SKM-1 treated with dmso at 0.1 percent for 144 hours (cell line): ENCODE results near the gene WAC.

Experiments
- DNase-seq: peaks from one replicate; lab custom pipeline; 2025; ENCODE audit not compliant: unreplicated experiment; lab: John Stamatoyannopoulos, UW

Gene WAC

GRCh38 chr10:28523725-28524252, 9.1 kb upstream of the WAC start:
- no peak for DNase-seq

- no peak for DNase-seq
Observed at GRCh38 chr10:28530751-28531150, 2.2 kb upstream of the WAC start.

- no peak for DNase-seq
Observed at GRCh38 chr10:28533186-28533564, 257 bp downstream of the WAC start.

GRCh38 chr10:28533571-28534304, 820 bp downstream of the WAC start:
- no peak for DNase-seq

DNA sequence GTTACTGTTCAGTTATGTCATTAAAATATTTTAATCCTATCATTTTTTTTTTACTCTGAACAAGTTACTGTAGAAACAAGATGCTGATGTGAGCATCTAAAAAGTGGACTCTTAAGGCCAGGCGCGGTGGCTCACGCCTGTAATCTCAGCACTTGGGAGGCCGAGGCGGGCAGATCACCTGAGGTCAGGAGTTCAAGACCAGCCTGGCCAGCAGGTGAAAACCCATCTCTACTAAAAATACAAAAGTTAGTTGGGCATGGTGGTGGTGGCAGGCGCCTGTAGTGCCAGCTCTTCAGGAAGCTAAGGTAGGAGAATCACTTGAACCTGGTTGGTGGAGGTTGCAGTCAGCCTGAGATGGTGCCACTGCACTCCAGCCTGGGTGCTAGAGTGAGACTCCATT, 2.9 kb downstream of the WAC start:
- no peak for DNase-seq

- no peak for DNase-seq
Observed at GRCh38 chr10:28538595-28538994, 5.7 kb downstream of the WAC start.

- DNase-seq = no peak
Observed at GRCh38 chr10:28540145-28540544, 7.2 kb downstream of the WAC start.

DNA sequence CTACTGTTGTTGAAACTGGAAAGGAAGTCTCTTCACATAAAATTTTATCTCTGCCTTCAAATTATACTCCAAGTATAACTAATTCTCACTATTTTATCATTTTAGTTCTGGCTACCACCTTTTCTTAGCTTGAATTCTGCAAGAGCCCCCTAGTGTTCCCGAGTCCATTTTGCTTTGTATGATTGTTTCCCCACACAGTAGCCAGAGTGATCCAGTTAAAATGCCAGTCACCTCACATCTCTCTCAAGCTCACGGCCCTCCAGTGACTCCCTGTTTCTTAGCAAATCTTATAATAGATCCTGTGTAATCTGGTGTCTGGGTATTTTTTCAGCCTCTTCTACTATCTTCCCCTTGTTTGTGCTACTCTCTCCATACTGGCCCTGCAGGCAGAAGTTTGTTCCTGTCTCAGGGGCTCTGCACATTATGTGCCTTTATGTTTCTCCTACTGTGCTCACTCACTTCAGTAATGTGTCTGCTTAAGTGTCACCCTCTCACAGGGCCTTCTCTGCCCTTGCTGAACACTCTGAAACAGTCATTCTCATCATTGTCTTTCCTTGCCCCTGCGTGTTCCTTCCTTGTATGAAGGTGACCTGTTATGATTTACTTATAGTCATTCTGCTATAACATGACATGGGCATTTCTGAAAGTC, 8.9 kb downstream of the WAC start:
- no peak for DNase-seq

DNA sequence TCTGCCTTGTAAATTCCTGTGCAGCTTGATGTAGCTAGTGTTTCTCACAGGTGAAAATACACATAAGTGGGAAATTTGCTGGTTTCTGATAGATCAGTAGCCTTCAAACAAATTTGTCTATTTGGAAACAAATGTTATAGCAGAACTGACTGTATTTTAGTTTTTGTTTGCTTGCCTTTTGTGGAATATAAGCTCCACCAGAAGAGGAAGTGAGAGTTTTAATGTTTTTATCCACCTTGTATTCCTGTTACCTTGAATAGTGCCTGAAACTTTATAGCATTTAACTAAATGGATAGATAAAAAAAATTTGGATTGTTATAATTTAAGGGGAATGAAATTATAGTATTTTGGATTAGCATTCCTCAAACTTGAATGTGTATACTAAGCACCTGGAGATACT, 9.8 kb downstream of the WAC start:
- DNase-seq = no peak

GRCh38 chr10:28544058-28544457, 11.1 kb downstream of the WAC start:
- DNase-seq = no peak

DNA sequence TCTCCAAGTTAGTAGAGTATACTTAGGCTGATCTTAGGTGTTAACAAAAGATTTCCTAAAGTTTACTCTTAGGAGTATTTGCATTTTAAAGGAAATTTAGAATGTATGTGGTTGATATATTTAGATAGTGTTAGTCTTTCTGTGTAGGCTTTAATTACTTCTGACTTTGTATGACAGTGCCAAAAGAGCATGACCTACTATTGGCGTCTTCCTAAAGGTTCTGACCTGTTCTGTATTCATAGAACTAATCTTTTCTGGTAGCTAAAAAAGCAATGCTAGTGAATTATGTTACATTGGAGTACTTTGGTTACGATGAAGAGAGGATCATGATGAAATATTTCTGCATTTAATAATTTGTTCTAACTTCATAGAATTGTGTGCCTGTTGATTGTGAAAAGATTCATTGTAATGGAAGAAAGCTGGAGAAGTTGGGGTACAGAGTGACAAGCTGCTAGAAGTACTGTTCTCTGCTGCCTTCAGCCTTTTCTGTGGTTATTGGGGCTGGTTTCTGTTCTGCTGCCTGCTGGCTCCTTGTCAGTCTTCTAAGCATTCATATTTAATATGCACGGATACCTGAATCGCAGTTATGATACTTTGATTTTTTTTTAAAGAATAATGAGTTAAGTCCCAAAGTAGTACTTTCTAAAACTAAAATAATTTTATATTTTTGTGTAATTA, 13.2 kb downstream of the WAC start:
- no peak for DNase-seq

DNA sequence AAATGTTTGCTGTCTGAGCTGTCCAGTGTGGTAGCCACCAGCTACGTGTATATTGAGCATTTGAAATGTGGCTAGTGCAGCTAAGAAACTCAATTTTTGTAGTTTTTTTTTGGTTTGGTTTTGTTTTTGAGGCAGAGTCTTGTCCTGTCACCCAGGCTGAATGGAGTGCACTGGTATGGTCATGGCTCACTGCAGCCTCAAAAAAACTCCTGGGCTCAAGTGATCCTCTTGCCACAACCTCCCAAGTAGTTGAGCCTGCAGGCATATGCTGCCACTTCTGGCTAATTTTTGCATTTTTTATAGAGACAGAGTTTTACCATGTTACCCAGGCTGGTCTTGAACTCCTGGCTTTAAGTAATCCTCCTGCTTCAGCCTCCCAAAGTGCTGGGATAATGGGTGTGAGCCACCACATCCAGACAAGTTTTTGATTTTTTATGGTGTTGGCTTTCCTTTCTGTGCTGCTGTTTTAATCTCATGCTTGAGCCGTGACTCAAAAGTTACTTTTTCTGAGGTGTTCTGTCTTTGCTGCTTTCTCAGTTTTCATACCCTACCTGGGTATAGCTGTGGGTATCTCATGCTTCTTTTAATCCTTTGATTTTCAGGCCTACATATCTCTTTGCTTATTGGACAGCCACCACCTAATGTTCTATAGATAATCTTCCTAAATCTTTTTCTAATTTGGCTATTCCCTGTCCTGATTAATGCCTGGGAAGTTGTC, 16.0 kb downstream of the WAC start:
- no peak for DNase-seq

DNA sequence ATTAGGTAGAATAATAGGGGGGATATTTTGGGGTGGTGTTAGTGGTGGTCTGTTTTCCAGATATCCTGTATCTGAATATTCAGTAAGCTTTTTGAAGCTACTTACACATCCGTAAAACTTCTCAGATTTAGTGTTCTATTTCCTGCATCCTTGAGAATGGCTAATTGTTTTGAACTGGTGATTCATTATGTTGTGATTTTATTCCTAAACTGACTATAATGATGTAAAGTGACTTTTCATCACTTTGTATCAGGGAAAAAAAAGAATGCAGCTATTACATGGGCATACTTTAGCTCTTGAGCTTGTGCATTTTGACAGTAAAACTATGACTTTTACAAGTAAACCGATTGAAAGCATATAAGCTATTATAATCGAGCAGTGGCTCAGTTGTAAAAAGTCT, 18.2 kb downstream of the WAC start:
- no peak for DNase-seq

DNA sequence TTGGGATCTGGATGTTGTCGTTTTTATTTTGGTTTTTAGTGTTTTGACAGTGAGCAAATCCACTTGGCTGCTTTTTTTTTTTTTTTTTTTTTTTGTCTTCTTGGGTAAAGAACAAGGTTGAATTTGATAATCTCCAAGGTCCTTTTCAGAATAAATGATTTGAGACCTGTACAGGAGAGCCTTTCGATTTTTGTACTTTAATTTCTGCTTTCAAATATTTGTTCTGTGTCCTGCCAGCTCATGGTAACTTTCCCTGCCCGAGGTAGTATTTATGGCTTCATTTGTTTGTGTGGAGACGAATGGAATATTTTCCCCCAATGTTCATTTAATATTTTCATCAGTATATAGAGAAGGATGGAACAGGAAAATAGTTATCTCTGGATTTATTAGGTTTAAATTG, 19.9 kb downstream of the WAC start:
- DNase-seq = no peak

DNA sequence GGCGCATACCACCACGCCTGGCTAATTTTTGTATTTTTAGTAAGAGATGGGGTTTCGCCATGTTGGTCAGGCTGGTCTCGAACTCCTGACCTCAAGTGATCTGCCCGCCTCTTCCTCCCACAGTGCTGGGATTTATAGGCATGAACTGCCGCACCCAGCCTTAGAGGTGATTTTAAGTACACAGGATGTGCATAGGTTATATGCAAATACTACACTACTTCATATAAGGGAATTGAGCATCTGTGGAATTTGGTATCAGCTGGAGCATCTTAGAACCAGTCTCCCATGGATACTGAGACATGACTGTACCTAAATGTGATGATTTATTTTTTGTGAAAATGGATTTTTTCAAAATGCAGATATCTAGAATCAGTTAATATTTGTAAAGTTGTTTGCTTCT, 21.1 kb downstream of the WAC start:
- no peak for DNase-seq

- DNase-seq = no peak
Observed at GRCh38 chr10:28554952-28555351, 22.0 kb downstream of the WAC start.

- DNase-seq = no peak
Observed at GRCh38 chr10:28555358-28555757, 22.4 kb downstream of the WAC start.

DNA sequence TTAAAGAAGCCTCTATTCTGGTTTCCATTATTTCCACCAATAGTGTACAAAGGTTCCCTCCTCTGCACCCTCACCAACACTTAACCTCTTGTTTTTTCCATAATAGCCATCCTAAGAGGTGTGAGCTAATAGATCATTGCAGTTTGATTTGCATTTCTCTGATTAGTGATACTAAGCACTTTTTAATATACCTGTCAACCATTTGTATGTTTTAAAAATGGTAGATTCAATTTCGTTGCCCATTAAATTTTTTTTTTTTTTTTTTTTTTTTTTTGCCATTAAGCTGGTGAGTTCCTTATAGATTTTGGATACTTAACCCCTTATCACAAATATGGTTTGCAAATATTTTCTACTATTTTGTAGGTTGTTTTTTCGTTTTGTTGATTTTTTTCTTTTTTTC, 23.2 kb downstream of the WAC start:
- DNase-seq = no peak

DNA sequence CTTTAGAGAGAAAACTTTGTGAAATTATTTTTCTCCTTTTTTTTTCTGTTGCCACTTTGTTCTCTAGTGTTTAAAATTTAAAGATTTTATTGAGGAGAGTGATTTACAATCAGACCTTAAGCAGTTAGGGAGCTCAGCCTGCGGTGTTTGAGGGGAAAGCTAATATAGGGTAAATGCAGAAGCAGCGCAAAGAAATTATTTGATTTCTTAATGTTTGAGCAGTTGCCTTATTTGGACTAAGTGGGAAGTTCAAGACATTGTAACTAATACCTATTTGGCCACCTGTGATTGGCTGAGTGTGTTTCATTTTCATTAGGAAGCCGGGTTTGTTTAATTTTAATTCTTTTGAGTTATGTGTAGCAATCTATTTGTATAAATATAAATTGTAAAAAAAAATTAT, 25.3 kb downstream of the WAC start:
- DNase-seq = no peak

DNA sequence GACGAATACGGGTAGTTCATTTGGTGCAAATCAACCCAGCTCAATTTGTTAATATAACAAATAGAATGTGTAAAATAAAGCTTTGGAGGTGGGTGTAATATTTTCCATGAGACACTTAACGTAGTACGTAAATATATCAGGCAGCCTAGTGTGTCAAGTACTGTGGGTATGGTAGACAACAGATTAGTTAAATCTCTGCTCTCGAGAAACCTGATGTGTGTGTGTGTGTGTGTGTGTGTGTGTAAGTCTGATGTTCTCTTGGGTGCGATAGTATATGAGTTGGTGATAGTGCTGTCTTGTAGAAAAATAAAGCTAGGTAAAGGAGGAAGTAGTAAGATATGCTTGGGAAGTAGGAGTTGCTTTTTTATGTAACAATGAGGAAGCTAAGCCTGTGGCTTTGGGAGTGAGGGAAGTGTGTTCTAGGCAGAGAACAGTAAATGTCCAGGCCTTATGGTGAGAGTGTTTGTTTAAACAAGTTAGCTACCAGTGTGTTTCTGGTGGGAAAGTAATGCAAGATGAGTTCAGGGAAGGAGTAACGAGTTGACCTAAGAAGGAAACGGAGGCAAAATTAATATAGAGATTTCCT, 26.1 kb downstream of the WAC start:
- peak; percentile 8 for DNase-seq

DNA sequence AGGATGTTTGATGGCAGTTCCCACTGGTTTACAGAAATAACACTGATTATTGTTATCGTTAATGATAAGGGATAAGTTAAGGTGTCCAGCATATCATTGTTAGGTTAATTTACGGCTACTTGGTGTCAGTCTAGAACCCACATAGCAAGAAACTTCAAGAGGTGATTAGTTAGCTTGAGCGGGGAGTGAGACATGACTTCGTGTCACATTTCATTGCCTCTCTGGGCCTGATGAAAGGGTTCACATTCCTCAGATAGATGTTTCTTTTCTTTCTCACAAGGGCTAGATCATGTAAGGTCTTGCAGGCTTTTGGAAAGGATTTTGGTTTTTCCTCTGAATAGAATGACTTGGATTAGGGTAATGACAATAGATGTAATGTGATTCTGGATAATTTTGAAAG, 26.7 kb downstream of the WAC start:
- DNase-seq = no peak
